ENCODE results near the gene TKTL1.

TKTL1 gene

DNA sequence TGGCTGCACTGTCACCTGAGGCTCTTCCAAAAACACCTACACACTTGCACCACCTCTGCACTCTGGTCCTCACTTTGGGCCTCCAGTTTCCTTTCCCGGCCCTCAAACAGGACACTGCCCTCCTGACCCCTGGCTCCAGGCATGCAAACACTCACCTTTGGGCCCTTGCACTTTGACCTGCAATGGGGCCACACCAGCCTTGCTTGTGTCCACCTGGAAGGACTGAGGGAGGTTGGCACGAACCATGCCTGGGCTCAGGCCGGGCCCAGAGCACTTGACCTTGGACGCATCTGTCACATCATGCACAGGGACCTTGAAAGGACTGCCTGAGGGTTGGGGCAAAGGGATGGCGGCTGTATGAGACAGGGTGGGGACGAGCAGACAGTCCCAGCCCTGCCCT lies 63.2 kb downstream of the TKTL1 start:
- DNase-seq (ENCODE audit: low read depth in 2 of 3, low spot score in 2 of 3): no peak

- DNase-seq (ENCODE audit: low read depth in 2 of 3, low spot score in 2 of 3): no peak
Observed at GRCh38 chrX:154359362-154360154, 64.0 kb downstream of the TKTL1 start.

GRCh38 chrX:154360155-154360713 lies 64.6 kb downstream of the TKTL1 start:
- DNase-seq (ENCODE audit: low read depth in 2 of 3, low spot score in 2 of 3): no peak

GRCh38 chrX:154362085-154362742 lies 66.6 kb downstream of the TKTL1 start:
- no peak for DNase-seq (ENCODE audit: low read depth in 2 of 3, low spot score in 2 of 3)

GRCh38 chrX:154363706-154364439 lies 68.3 kb downstream of the TKTL1 start:
- no peak for DNase-seq (ENCODE audit: low read depth in 2 of 3, low spot score in 2 of 3)

DNA sequence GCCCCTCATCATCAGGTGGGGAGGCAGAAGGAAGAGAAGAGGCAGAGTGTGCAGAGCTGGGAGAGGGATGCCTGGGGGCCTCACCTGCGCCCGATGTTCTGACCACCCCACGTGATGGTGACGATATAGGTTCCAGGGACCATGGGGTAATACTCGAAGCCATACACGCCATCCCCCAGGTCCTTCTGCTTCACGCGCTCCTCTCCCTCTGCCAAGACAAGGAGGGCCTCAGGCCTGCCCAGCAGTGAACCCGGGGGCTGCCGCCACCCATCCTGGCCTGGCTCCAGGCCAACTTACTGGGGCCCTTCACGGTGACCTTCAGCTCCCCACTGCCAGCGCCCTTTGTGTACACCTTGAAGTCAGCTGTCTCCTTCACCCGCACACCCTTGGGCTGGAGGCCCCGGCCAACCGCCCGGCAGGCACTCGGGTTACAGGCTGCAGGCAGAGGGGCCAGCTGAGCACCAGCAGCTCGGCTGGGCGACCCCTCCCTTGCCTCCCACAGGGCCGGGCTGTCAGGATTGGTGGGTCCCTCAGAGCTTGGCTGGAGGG lies 69.5 kb downstream of the TKTL1 start:
- no peak for DNase-seq (ENCODE audit: low read depth in 2 of 3, low spot score in 2 of 3)

- no peak for DNase-seq (ENCODE audit: low read depth in 2 of 3, low spot score in 2 of 3)
Observed at GRCh38 chrX:154365997-154366665, 70.5 kb downstream of the TKTL1 start.

DNA sequence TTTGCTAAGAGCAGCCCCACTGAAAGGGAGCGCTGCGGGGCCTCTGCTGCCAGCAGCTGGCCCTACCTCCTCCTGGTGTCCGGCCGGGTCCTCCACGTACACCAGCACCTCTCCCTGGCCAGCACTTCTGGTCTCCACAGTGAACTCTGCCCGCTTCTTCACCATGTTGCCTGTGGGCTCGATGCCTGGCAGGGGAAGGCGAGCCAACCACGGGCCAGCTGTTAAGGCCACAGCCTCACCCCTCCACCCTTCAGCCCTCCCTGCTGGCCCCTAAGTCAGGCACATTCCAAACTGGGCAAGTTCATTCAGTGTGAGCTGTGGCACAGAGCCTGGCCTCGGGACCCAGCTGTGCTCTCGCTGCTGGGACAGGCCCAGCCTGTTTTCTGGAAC lies 71.1 kb downstream of the TKTL1 start:
- no peak for DNase-seq (ENCODE audit: low read depth in 2 of 3, low spot score in 2 of 3)

DNA sequence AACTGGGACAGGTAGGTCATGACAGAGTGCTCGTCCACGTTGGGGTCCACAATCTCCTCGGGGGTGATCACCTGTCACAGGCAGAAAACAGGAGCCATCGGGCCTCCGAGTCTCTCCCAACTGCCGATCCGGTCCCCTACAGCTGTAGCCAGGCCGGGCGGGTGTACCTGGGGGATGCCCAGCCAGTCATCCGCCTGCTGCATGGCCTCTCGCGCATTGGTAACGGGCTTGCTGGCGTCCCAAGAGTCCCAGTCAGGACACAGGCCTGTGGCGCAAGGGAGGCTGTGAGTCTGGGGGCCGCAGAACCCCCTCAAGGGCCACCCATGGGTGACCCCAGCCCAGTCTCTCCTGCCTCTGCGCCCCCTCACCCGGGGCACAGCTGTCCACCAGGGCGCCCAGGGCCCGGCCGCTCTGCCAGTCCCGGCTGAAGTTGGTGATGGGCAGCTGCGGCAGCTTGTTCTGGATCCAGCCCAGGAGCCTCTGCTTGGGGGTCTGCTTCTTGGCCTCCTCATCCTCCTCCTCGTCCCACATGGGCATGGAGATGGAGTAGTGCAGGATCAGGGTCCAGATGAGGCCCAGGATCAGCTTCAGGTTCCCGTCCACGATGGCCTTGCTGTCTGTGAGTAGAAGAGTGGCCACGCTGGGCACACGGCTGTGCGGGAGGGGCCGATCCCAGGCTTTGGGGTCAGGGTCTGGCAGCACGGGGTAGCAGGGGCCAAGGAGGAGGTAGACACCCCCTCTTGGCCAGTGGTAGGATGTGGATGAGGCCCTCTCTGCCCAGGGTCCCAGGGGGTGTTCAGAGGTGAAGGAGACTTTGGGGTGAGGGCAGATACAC lies 72.1 kb downstream of the TKTL1 start:
- DNase-seq (ENCODE audit: low read depth in 2 of 3, low spot score in 2 of 3): no peak

DNA sequence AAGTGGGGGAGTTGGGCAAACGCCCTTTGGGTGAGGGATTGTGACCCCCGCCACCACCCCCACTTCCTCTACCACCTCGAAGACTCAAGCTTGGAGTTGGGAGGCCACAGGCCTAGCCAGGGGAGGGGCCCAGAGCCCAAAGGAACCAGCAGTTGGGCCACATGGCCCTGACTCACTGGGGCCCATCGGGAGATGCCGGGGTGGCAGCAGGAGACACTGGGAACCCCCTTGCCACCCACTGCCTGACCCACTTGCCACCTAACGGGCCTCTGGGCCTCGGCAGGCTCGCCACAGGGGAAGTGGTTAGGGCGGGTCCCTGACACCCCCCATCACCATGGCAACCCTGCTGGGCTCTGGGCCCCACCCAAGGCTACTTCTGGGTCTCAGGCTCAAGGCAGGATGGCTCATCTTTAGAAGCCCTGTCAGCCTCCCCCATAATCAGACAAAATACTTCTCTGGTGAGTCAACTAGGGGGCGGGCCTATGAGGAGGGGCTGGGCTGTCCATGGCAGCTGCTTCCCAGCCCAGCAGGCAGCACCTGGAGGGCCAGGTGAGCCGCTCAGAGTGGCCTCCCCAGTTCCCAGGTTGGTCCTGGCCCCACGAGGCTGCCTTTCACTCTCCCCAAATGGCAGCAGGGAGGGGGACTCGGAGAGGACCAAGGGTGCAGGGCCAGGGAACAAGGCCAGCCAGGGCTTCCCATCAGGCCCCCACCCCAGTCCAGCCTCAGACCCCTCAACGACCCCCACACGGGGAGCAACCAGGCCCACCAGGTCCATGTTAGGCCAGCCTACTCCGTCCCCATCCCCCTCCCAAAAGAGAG lies 73.2 kb downstream of the TKTL1 start:
- DNase-seq (ENCODE audit: low read depth in 2 of 3, low spot score in 2 of 3): peak in 2 of 3 experiments; percentile 69 to 90

GRCh38 chrX:154369449-154370299 lies 74.1 kb downstream of the TKTL1 start:
- DNase-seq (ENCODE audit: low read depth in 2 of 3, low spot score in 2 of 3): peak in 1 of 3 experiments; percentile 48

DNA sequence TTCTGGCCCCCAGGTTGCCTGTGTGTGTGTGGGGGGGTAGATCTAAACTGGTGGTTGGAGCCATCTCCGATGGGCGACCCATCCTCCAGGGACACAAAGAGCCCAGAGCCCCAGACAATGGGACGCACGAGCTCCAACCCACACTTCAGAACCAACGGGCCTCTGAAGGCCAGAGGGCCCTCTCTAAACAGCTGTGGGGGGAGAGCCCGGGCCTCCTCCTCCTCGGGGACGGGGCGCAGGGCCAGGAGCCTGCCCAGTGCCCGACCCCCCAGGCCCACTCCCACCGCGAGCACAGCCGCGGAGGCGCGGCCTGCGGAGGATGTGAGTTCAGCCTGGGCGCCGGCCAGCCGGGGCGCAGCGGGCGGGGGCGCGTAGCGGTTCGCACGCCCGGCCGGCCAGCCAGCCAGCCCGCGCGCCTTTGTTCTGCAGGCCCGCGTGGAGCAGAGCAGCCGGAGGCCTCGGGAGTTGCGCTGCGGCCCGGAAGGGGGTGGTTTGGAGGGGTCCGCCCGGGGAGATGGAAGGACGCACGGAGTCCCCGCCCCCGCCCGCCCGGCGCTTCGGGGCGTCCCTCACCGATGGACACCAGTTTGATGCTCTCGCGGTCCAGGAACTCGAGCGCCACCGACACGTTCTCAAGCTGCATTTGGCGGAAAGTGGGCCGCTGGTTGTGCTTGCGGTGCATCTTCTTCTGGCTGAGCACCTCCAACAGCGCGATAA lies 74.9 kb downstream of the TKTL1 start:
- no peak for DNase-seq (ENCODE audit: low read depth in 2 of 3, low spot score in 2 of 3)

GRCh38 chrX:154371017-154371788 lies 75.6 kb downstream of the TKTL1 start:
- DNase-seq (ENCODE audit: low read depth in 2 of 3, low spot score in 2 of 3): peak in 2 of 3 experiments; percentile 72 to 82

DNA sequence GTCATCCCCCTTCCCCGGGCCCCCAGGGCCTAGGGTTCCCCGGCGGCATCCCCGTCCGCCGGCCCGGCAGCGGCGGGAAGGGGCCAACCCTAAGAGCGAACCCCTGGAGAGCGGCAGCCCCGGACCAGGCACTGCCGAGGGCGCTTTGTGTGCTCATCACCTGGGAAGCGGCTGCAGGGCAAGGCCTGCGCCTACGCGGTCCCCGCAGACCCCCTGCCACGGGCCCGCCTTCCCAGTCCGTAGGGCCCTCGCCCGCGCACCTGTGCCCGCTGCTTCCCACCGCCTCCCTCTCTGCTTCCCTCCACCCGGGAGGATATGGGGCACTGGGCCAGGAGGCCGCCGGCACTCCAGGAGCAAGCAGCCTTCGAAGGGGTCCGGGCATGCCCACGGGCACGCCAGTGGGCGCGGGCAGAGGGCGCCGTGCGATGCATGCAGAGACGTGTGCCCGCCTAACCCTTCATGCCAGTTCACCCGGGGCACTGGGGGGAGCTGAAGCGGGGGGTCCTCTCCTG lies 76.2 kb downstream of the TKTL1 start:
- DNase-seq (ENCODE audit: low read depth in 2 of 3, low spot score in 2 of 3): no peak

- DNase-seq (ENCODE audit: low read depth in 2 of 3, low spot score in 2 of 3): no peak
Observed at GRCh38 chrX:154372612-154373022, 77.0 kb downstream of the TKTL1 start.
